ENCODE measurements around the gene NOVA2.

NOVA2 gene

DNA sequence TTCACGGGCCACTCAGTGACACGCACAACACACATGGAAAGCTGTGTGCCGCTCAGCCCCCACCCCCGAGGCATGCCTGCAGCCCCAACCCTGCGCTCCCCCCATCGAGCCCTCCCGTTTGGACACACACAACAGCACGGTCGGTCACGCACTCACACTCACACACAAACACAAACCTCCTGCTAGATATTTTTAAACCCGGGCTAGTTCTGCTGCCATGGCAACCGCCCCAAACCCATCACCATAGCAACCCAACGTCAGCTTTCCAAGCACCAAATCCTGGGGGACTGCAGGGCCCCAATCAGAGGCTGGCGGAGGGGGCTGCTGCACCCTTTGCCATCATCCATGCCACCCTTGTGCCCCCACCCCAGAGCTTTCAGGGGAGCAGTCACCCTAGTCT, 2.5 kb upstream of the NOVA2 start:
- TF ChIP-seq, protein P1, sequence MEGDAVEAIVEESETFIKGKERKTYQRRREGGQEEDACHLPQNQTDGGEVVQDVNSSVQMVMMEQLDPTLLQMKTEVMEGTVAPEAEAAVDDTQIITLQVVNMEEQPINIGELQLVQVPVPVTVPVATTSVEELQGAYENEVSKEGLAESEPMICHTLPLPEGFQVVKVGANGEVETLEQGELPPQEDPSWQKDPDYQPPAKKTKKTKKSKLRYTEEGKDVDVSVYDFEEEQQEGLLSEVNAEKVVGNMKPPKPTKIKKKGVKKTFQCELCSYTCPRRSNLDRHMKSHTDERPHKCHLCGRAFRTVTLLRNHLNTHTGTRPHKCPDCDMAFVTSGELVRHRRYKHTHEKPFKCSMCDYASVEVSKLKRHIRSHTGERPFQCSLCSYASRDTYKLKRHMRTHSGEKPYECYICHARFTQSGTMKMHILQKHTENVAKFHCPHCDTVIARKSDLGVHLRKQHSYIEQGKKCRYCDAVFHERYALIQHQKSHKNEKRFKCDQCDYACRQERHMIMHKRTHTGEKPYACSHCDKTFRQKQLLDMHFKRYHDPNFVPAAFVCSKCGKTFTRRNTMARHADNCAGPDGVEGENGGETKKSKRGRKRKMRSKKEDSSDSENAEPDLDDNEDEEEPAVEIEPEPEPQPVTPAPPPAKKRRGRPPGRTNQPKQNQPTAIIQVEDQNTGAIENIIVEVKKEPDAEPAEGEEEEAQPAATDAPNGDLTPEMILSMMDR (IDR thresholded peaks at IDR 0.05) = no peak

GRCh38 chr19:45975306-45976070, 1.8 kb upstream of the NOVA2 start:
- TF ChIP-seq, protein P1 (IDR thresholded peaks at IDR 0.05) = no peak

DNA sequence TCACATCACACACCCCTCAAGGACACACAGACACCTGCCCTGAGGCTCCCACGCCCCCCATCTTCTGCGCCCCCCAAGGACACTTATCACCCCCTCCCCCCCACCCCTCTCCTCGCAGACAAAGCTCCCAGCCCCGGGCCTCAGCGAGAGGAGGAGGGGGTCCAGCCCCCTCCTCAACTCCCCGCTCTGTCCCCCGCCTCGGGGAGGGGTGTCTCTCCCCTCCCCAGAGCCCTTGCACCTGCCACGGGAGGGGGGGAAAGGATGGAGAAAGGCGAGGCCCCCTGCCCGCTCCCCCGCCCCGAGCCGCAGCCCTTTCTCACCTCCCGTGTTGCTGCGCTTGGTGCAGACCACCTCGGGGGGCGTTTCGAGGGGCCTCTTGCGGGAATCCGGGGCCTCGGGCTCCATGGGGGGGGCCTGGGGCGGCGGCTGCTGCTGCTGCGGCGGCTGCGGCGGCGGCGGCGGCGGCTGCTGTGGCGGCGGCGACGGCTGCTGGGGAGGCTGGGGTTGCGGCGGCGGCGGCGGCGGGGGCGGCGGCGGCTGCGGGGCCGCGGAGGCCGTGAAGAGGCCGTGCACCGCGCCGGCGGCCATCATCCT, 621 bp downstream of the NOVA2 start:
- TF ChIP-seq, protein P1 (IDR thresholded peaks at IDR 0.05) = no peak

DNA sequence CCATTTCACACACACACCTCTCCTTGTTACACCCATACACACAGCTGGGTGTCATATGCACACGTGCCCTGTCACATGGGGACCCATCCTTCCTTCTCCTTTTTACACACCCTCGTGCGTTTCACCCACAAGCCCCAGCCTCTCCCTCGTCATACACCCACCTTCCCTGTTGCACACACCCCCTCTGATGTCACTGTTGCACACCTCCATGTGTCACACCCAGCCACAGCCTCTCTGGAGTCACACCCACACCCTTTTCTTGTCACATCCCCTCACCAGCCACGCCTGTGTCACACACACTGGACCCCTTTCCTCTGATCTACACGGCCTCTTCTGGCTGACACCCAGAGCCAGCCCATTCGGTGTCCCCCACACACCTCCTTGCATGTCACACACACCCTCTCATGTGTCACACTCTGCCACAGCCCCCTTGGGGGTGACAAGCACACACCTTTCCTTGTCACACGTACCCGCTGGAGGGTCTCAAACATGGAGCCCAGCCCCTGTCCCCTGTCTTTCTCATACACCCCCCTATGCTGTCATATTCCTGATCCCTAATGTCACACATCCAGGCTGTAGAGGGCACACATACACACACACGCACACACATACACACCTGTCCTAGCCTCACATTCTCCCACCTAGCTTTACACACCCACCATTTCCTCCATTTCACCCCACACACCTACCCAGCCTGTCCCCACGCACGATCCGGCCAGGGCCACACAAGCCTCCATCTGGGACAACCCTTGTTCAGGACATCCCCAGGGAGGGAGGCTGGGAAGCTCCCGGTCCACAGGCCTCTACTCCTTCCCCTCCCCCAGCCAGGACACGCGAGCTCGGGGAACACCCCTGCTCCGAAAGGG, 1.4 kb downstream of the NOVA2 start:
- TF ChIP-seq, protein P1 (IDR thresholded peaks at IDR 0.05) = no peak

DNA sequence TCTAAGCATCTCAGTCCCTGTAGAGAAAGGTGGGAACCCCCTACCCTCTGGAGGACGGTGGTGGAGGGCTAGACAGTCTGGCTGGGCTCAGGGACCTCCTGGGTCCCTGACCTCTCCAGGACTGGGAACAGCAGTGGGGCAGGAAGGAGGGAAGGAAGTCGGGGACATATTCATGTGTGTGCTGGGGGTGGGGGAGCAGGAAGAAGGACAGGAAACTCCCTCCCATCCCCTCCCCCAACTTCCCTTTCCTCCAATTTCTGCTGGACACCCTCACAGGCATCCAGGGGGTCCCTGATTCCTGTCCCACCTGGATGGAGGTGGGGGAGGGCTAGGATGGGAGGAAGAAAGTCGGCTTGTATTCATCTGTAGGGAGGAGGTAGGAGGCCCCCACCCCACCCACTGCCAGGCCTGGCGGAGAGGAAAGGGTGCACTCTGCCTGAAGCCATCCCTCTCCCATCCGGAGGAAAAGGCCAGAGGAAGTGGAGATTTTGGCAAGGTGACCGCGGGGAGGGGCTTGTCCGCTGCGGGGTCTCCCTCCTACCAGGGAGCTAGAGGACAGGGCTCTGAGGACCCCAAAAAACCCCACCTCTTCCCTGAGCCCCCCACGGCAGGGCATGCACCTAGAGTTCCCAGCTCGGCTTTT, 2.3 kb downstream of the NOVA2 start:
- TF ChIP-seq, protein P1 (IDR thresholded peaks at IDR 0.05) = no peak

DNA sequence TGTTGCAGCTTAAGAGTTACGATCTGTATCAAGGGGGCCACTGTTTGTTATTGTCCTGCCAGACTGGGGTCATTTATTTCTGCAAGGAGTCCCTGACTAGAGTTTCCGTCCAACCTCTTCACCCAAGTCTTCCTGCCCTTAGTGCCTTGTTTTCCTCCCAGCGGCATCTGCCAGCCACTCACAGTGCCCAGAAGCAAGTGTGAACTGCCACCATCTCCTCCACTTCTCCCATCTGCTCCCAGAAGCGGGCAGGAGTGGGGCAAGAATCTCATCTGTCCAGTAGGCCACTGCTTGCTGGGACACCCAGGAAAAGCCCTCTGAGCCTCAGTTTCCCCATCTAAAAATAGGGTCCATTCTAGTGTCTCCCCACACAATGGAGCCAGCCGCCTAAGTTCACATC, 4.0 kb downstream of the NOVA2 start:
- TF ChIP-seq, protein P1 (IDR thresholded peaks at IDR 0.05) = no peak

DNA sequence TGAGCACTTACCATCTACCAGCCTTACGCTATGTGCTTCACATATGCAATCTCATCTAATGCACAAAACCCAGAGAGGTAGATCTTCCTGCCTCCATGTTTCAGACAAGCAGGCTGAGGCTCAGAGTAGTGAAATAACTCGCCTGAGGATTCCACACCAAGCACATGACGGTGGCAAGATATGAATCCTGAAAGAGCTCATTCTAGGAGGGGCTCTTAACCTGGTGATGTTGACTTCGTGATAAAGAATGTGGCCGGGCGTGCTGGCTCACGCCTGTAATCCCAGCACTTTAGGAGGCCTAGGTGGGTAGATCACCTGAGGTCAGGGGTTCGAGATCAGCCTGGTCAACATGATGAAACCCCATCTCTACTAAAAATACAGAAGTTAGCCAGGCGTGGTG, 5.0 kb downstream of the NOVA2 start:
- TF ChIP-seq, protein P1 (IDR thresholded peaks at IDR 0.05) = no peak
